Left cardiac atrium (tissue), 4 donors: ENCODE measurements around the gene CEP89. TPM values are rescaled to one million over a fixed set of nuclear protein-coding genes. Genes with fewer than 3 reads are reported as not detected.
"Not testable (repeated sequence)": the region's sequence is repeated elsewhere in the genome, so short reads cannot be mapped to it uniquely, and the experiment has no call there.

Experiments used
- ATAC-seq, 2 donors: fragments of 200-7000 bp; cut with Tn5 transposase; one replicate each; pipeline ENCODE4 v1.9.1; 2020; ENCODE audit warnings: mild to moderate bottlenecking in 2 of 2, moderate library complexity in 2 of 2
- DNase-seq: peaks from one replicate; pipeline ENCODE4 v3.0.0-alpha.2; 2020
- intact Hi-C, 2 donors: fragments of 100-400 bp; cut with DNase I; formaldehyde crosslinking; loops; one replicate each; pipeline versions ENCODE4 v1.14.1 to v1.15.1; 2022 to 2023
- total RNA-seq, 2 donors: library from RNA; stranded (reverse); fragmentation: NEBNext Ultra II Directional; extraction: Animal tissue kit (Norgen Biotek cat#: 25700); gene quantifications; one replicate each; pipeline ENCODE4 v1.2.1, GENCODE V29; 2021
- donor health status: DM: no; HTN: yes; CAD: no.
- donor health status: DM: no; HTN: yes; CAD: no; lungs with severe emphysema.
- donor health status: DM: yes; HTN: yes; CAD: no.
- donor health status: Dilated cardiomyopathy.

The CEP89 gene
- total RNA-seq, 2 donors from 2014 or later = 9.5 to 10.6 TPM

GRCh38 chr19:32862741-32863140 lies 109.0 kb downstream of the CEP89 start:
- intact Hi-C loops = no loop called here
- DNase-seq (no peak), ATAC-seq (no peak)

GRCh38 chr19:32862173-32862572 lies 109.6 kb downstream of the CEP89 start:
- no peak for ATAC-seq
- intact Hi-C loops = no loop called here
- no peak for DNase-seq

- intact Hi-C loops = no loop called here
- DNase-seq (no peak), ATAC-seq (no peak)
Measured at GRCh38 chr19:32861596-32861995, 110.2 kb downstream of the CEP89 start.

GRCh38 chr19:32859591-32859990 lies 112.2 kb downstream of the CEP89 start:
- ATAC-seq (no peak), DNase-seq (no peak)
- intact Hi-C loops = no loop called here

- ATAC-seq (no peak), DNase-seq (no peak)
- intact Hi-C loops = no loop called here
Measured at GRCh38 chr19:32858559-32858958, 113.2 kb downstream of the CEP89 start.

- no peak for DNase-seq
Measured at GRCh38 chr19:32858155-32858554, 113.6 kb downstream of the CEP89 start.

GRCh38 chr19:32857584-32857983 lies 114.2 kb downstream of the CEP89 start:
- intact Hi-C loops = no loop called here
- no peak for DNase-seq
- ATAC-seq = no peak

More at GRCh38 chr19:32858155-32858554, 113.6 kb downstream of the CEP89 start:
- no peak for ATAC-seq
- intact Hi-C loops = no loop called here

- ATAC-seq, intact Hi-C loops, DNase-seq: not testable (repeated sequence)
Measured at GRCh38 chr19:32856818-32857217, 114.9 kb downstream of the CEP89 start.

GRCh38 chr19:32852216-32852615 lies 119.5 kb downstream of the CEP89 start:
- intact Hi-C loops = no loop called here
- no peak for ATAC-seq
- DNase-seq = no peak

GRCh38 chr19:32848035-32848434 lies 123.7 kb downstream of the CEP89 start:
- DNase-seq, intact Hi-C loops, ATAC-seq: not testable (repeated sequence)

GRCh38 chr19:32843716-32844245 lies 128.0 kb downstream of the CEP89 start:
- DNase-seq (no peak), ATAC-seq (no peak)
- intact Hi-C loops = no loop called here

GRCh38 chr19:32842061-32842460 lies 129.7 kb downstream of the CEP89 start:
- DNase-seq = no peak
- intact Hi-C loops = no loop called here
- no peak for ATAC-seq

GRCh38 chr19:32837531-32837930 lies 134.2 kb downstream of the CEP89 start:
- DNase-seq = no peak
- intact Hi-C loops = no loop called here
- no peak for ATAC-seq

- ATAC-seq, DNase-seq, intact Hi-C loops: not testable (repeated sequence)
Measured at GRCh38 chr19:32833388-32833787, 138.4 kb downstream of the CEP89 start.

GRCh38 chr19:32832825-32833224 lies 138.9 kb downstream of the CEP89 start:
- ATAC-seq, intact Hi-C loops, DNase-seq: not testable (repeated sequence)

GRCh38 chr19:32832094-32832493 lies 139.7 kb downstream of the CEP89 start:
- ATAC-seq, intact Hi-C loops, DNase-seq: not testable (repeated sequence)

- DNase-seq (no peak), ATAC-seq (no peak)
- intact Hi-C loops = no loop called here
Measured at GRCh38 chr19:32831611-32832010, 140.1 kb downstream of the CEP89 start.

- DNase-seq (no peak), ATAC-seq (no peak)
- intact Hi-C loops = no loop called here
Measured at GRCh38 chr19:32830231-32831014, 141.3 kb downstream of the CEP89 start.

- ATAC-seq (no peak), DNase-seq (no peak)
- intact Hi-C loops = no loop called here
Measured at GRCh38 chr19:32829345-32829896, 142.3 kb downstream of the CEP89 start.

- intact Hi-C loops = no loop called here
- ATAC-seq (no peak), DNase-seq (no peak)
Measured at GRCh38 chr19:32828643-32829344, 143.0 kb downstream of the CEP89 start.
